CD4-positive, alpha-beta T cell treated with Interleukin-21 for 1 hour (primary cell): ENCODE results near the gene AOPEP.
"Not testable (repeated sequence)": the region's sequence is repeated elsewhere in the genome, so short reads cannot be mapped to it uniquely, and the experiment has no call there.

ENCODE experiments used
- DNase-seq: peaks from one replicate; pipeline ENCODE4 v3.0.0-alpha.2; 2020

Gene AOPEP

GRCh38 chr9:94922098-94922607, 195.7 kb downstream of the AOPEP start:
- DNase-seq = no peak

GRCh38 chr9:94922691-94923107, 196.2 kb downstream of the AOPEP start:
- no peak for DNase-seq

- DNase-seq = no peak
Observed at GRCh38 chr9:94923326-94924089, 197.0 kb downstream of the AOPEP start.

GRCh38 chr9:94925751-94926430, 199.4 kb downstream of the AOPEP start:
- no peak for DNase-seq

- DNase-seq = no peak
Observed at GRCh38 chr9:94926431-94926800, 199.9 kb downstream of the AOPEP start.

- no peak for DNase-seq
Observed at GRCh38 chr9:94927048-94927761, 200.7 kb downstream of the AOPEP start.

GRCh38 chr9:94927762-94928670, 201.5 kb downstream of the AOPEP start:
- no peak for DNase-seq

GRCh38 chr9:94928691-94929368, 202.3 kb downstream of the AOPEP start:
- no peak for DNase-seq

- DNase-seq = no peak
Observed at GRCh38 chr9:94929369-94929756, 202.9 kb downstream of the AOPEP start.

- DNase-seq = no peak
Observed at GRCh38 chr9:94931036-94931633, 204.6 kb downstream of the AOPEP start.

GRCh38 chr9:94931740-94932139, 205.2 kb downstream of the AOPEP start:
- DNase-seq = no peak

- no peak for DNase-seq
Observed at GRCh38 chr9:94932652-94933510, 206.4 kb downstream of the AOPEP start.

- no peak for DNase-seq
Observed at GRCh38 chr9:94933511-94933828, 207.0 kb downstream of the AOPEP start.

- DNase-seq = no peak
Observed at GRCh38 chr9:94934816-94935328, 208.4 kb downstream of the AOPEP start.

GRCh38 chr9:94935396-94935795, 208.9 kb downstream of the AOPEP start:
- DNase-seq = no peak

- DNase-seq = no peak
Observed at GRCh38 chr9:94936419-94936818, 209.9 kb downstream of the AOPEP start.

- DNase-seq = no peak
Observed at GRCh38 chr9:94937214-94937903, 210.9 kb downstream of the AOPEP start.

- DNase-seq = no peak
Observed at GRCh38 chr9:94938384-94938783, 211.9 kb downstream of the AOPEP start.

GRCh38 chr9:94940296-94940695, 213.8 kb downstream of the AOPEP start:
- not testable (repeated sequence) for DNase-seq
